Sciatic nerve (tissue), 2 donors: ENCODE results near the gene COG1. TPM values are rescaled to one million over a fixed set of nuclear protein-coding genes. Genes with fewer than 3 reads are reported as not detected.

Experiments used
- ATAC-seq: fragments of 200-7000 bp; cut with Tn5 transposase; one replicate; pipeline ENCODE4 v1.9.1; 2020; ENCODE audit warnings: mild to moderate bottlenecking, moderate library complexity
- DNase-seq: peaks from one replicate; pipeline ENCODE4 v3.0.0-alpha.2; 2020; ENCODE audit warnings: low spot score
- intact Hi-C: fragments of 100-400 bp; cut with DNase I; formaldehyde crosslinking; loops from one replicate; pipeline ENCODE4 v1.14.2; 2022
- total RNA-seq: library from RNA; stranded (reverse); fragmentation: NEBNext Ultra II Directional; extraction: Animal tissue kit (Norgen Biotek cat#: 25700); gene quantifications from one replicate; pipeline ENCODE4 v1.2.1, GENCODE V29; 2021
- donor health status: DM: no; HTN: no; CAD: no.
- donor health status: DM: no; HTN: no; CAD: no.

Gene COG1
- total RNA-seq, 1 donor from 2014 or later = 49.8 TPM

DNA sequence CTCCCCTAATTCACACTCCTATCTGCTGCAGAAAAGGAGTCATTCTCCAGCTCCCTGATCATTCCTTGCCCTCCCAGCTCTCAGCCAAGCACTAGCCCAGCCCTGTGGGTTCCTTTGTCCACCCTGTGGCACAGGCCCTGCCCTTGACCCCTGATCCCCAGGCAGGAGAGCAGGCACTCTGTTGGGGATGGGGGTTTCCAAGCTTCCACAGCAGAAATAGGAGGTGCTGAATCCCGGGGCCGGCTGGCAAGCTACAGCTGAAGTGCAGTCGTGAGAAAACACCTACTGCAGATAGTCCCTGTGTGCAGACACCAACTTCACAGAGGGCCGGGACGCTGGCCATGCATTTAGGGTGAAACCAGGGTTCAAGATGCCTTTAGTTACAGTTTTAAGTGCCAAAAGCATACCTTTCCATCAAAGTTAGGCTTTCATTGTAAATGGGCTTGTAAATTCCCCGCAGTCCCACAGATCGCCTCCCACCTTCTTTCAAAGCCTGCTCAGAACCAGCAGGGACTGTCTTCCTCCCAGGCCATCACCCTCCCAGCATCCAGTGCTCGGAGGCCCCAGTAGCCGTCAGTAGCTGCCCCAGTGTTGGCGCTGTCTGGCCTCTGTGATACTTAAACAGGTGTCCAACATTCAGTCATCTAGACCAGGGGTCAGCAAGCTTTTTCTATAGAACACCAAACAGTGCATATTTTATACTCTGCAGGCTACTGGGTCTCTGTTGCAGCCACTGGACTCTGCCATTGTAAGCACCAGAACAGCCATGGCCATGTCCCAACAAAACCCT lies 58.2 kb downstream of the COG1 start:
- ATAC-seq (no peak), DNase-seq (peak; percentile 34)
- intact Hi-C loops = loop anchor here (5.0 kb wide), 1 partner anchor 1616 kb away; no protein-coding TSS in a partner anchor

DNA sequence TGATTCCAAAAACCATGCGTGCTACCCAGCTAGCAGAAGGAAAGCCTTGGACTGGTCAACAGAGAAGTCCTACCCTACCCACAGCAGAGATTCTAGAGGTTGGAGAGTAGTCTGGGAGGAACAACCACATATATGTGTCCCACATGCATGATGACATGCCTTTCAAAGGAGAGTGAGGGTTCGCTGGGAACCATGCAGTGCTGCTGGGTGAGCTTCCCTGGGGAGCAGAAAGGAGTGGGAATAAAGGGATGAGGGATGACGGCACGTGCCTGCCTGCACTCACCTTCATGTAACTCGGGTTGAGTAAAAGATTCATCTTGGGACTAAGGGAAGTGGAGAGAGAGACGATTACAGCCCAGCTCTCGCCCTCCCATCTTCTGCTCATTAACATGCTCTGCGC lies 59.0 kb downstream of the COG1 start:
- DNase-seq = peak; percentile 21
- intact Hi-C loops = loop anchor here (5.0 kb wide), 1 partner anchor 1615 kb away; no protein-coding TSS in a partner anchor
- ATAC-seq = no peak

GRCh38 chr17:73255671-73256181 lies 62.9 kb downstream of the COG1 start:
- peak; percentile 81 for ATAC-seq
- intact Hi-C loops = loop anchor here (2.0 kb wide), 1 partner anchor 113 kb away; no protein-coding TSS in a partner anchor
- DNase-seq = peak; percentile 78

- no peak for DNase-seq
- intact Hi-C loops = no loop called here
These were observed 63.4 kb downstream of the COG1 start for GRCh38 chr17:73256220-73256619.

GRCh38 chr17:73257516-73257915 lies 64.7 kb downstream of the COG1 start:
- ATAC-seq (no peak), DNase-seq (no peak)
- intact Hi-C loops = no loop called here

More at GRCh38 chr17:73256220-73256619, 63.4 kb downstream of the COG1 start:
- no peak for ATAC-seq

Other genes starting within 250 kb of the COG1 start
- 22.7 TPM for gene SLC39A11, start 100.4 kb upstream of the COG1 start, total RNA-seq
- gene SSTR2, start 28.0 kb upstream of the COG1 start, total RNA-seq = 1.0 TPM
- not detected for gene CPSF4L, start 68.8 kb downstream of the COG1 start, total RNA-seq
- gene CDC42EP4, start 118.9 kb downstream of the COG1 start, total RNA-seq = 98.8 TPM